Spleen (tissue), 11 donors: ENCODE results near the gene PAFAH1B1. TPM values are rescaled to one million over a fixed set of nuclear protein-coding genes. Genes with fewer than 3 reads are reported as not detected.

ENCODE experiments used
- DNase-seq: peaks from one replicate; pipeline ENCODE4 v3.0.0-alpha.2; 2020
- H3K27ac ChIP-seq, 8 donors: fragments of 200-600 bp; sonication (generic) in 7 of 8; 1 replicate in 4 of 8; 2 replicates in 4 of 8; pipeline versions ENCODE4 v1.5.0 to v1.8.0; 2016 to 2021; ENCODE audit warnings: inconsistent platforms in 4 of 8, mild to moderate bottlenecking in 4 of 8, moderate library complexity in 1 of 8
- H3K27me3 ChIP-seq, 7 donors: fragments of 200-600 bp; sonication (generic) in 6 of 7; replicated peaks in 1 of 7; 1 replicate in 4 of 7; 2 replicates in 3 of 7; pipeline versions ENCODE4 v1.5.0 to v1.8.0; 2016 to 2021; ENCODE audit warnings: inconsistent platforms in 3 of 7, mild to moderate bottlenecking in 1 of 7
- H3K36me3 ChIP-seq, 6 donors: fragments of 200-600 bp; sonication (generic) in 5 of 6; 1 replicate in 4 of 6; 2 replicates in 2 of 6; pipeline versions ENCODE4 v1.5.0 to v1.8.0; 2016 to 2021; ENCODE audit warnings: inconsistent platforms in 2 of 6
- H3K4me1 ChIP-seq, 6 donors: fragments of 200-600 bp; sonication (generic) in 5 of 6; 1 replicate in 3 of 6; 2 replicates in 3 of 6; pipeline versions ENCODE4 v1.5.0 to v1.8.0; 2016 to 2021; ENCODE audit warnings: inconsistent platforms in 3 of 6
- H3K4me3 ChIP-seq, 8 donors: fragments of 200-600 bp; sonication (generic) in 7 of 8; 1 replicate in 4 of 8; 2 replicates in 4 of 8; pipeline versions ENCODE4 v1.5.0 to v1.8.0; 2016 to 2021; ENCODE audit warnings: inconsistent platforms in 4 of 8, mild to moderate bottlenecking in 4 of 8, moderate library complexity in 2 of 8
- H3K9me3 ChIP-seq, 8 donors: fragments of 200-600 bp; sonication (generic) in 7 of 8; 1 replicate in 4 of 8; 2 replicates in 4 of 8; pipeline versions ENCODE4 v1.5.0 to v1.8.0; 2016 to 2021; ENCODE audit warnings: inconsistent platforms in 4 of 8
- CTCF ChIP-seq, 11 experiments: fragments of 200-600 bp in 7 of 11; fragments of 450-650 bp in 4 of 11; sonication (generic) in 4 of 11; IDR thresholded peaks in 8 of 11; conservative IDR thresholded peaks in 3 of 11; 1 replicate in 7 of 11; 2 replicates in 4 of 11; pipeline versions ENCODE4 v1.4.0 to v1.8.0; 2016 to 2021; ENCODE audit warnings: antibody characterized with exemption in 11 of 11, inconsistent platforms in 4 of 11, mild to moderate bottlenecking in 1 of 11
- POLR2A ChIP-seq, 3 donors: fragments of 450-650 bp; IDR thresholded peaks; one replicate each; pipeline ENCODE4 v1.5.1; 2017; ENCODE audit warnings: antibody characterized with exemption in 3 of 3, mild to moderate bottlenecking in 1 of 3
- POLR2AphosphoS5 ChIP-seq, 3 donors: sonication (generic); formaldehyde crosslinking; IDR thresholded peaks; one replicate each; pipeline ENCODE4 v1.5.1; 2017; ENCODE audit warnings: antibody characterized with exemption in 3 of 3
- WGBS, 5 donors: extraction: QIAGEN DNeasy Blood & Tissue Kit in 3 of 5; methylation state at CpG; one replicate each; pipeline versions ENCODE4 v1.1.5 to v1.1.7; 2013 to 2018; 5-methylcytosine and 5-hydroxymethylcytosine counted together
- intact Hi-C: fragments of 100-400 bp; cut with DNase I; formaldehyde crosslinking; loops from one replicate; pipeline ENCODE4 v1.15.0; 2023; ENCODE audit warnings: low total_unique reads
- polyA plus RNA-seq, 3 donors: library from polyadenylated mRNA; stranded (reverse); fragments of 200-250 nt; gene quantifications; one replicate each; pipeline ENCODE4 v1.2.1, GENCODE V29; 2013
- total RNA-seq, 7 donors: library from RNA; depleted of rRNA in 3 of 7; stranded (reverse); fragments of >200 nt in 3 of 7; fragmentation: NEBNext Ultra II Directional in 4 of 7; extraction: Animal tissue kit (Norgen Biotek cat#: 25700) in 4 of 7; gene quantifications; one replicate each; pipeline versions ENCODE4 v1.1.0 to v1.2.1, GENCODE V29; 2016 to 2021
- donor health status: healthy with polysubstance abuse.
- donor health status: DM: no; HTN: no; CAD: no; lungs with moderate emphysema.
- donor health status: DM: no; HTN: no; CAD: no.
- donor health status: Bipolar disorder and iron deficiency.
- donor health status: healthy.
- donor health status: DM: no; HTN: no; CAD: no.
- donor health status: DM: yes; HTN: yes; CAD: no.

Gene PAFAH1B1
- total and polyA plus RNA-seq, 10 donors = 20.8 to 175 (median 104) TPM

GRCh38 chr17:2705263-2705662, 111.8 kb downstream of the PAFAH1B1 start:
- Histone ChIP-seq H3K4me3 (no peak overlapping the region), H3K9me3 (no peaks in the 10 kb centered on the region), H3K27ac (no peak overlapping the region), H3K27me3 (no peaks in the 10 kb centered on the region), H3K4me1 (peaks cover 25 to 53% (median 33%) of the 10 kb centered on the region in 6 donors), H3K36me3 (peaks cover 0 to 47% (median 42%) of the 10 kb centered on the region in 6 donors)
- DNase-seq = peak; percentile 57
- TF ChIP-seq POLR2AphosphoS5 (IDR thresholded peaks at IDR 0.05) = no peak
- no peak for TF ChIP-seq CTCF (IDR thresholded peaks at IDR 0.05 in 8 of 11, conservative IDR thresholded peaks at IDR 0.05 in 3 of 11)
- TF ChIP-seq POLR2A (IDR thresholded peaks at IDR 0.05) = no peak
- intact Hi-C loops = no loop called here
- WGBS, 5 donors = 80 to 90% (median 85%) methylated on average over 7 of the region's 7 CpGs

GRCh38 chr17:2705888-2706795, 112.7 kb downstream of the PAFAH1B1 start:
- Histone ChIP-seq H3K4me1 (peaks cover 31 to 62% (median 40%) of the 10 kb centered on the region in 6 donors), H3K4me3 (no peak overlapping the region), H3K9me3 (no peaks in the 10 kb centered on the region), H3K27ac (no peak overlapping the region), H3K27me3 (no peaks in the 10 kb centered on the region), H3K36me3 (peaks cover 0 to 38% (median 33%) of the 10 kb centered on the region in 6 donors)
- intact Hi-C loops = no loop called here
- no peak for TF ChIP-seq POLR2AphosphoS5 (IDR thresholded peaks at IDR 0.05)
- TF ChIP-seq POLR2A (IDR thresholded peaks at IDR 0.05) = no peak
- no peak for TF ChIP-seq CTCF (IDR thresholded peaks at IDR 0.05 in 8 of 11, conservative IDR thresholded peaks at IDR 0.05 in 3 of 11)
- 89 to 95% (median 90%) methylated on average over 22 to 25 of the region's 25 CpGs for WGBS, 5 donors
- DNase-seq = peak; percentile 74

GRCh38 chr17:2706911-2707510, 113.6 kb downstream of the PAFAH1B1 start:
- WGBS, 5 donors = 74 to 85% (median 80%) methylated on average over 14 to 20 of the region's 21 CpGs
- Histone ChIP-seq H3K27ac (no peak overlapping the region), H3K27me3 (no peaks in the 10 kb centered on the region), H3K4me1 (peaks cover 31 to 65% (median 44%) of the 10 kb centered on the region in 6 donors), H3K9me3 (no peaks in the 10 kb centered on the region), H3K4me3 (no peak overlapping the region), H3K36me3 (peaks cover 0 to 29% (median 24%) of the 10 kb centered on the region in 6 donors)
- TF ChIP-seq POLR2A (IDR thresholded peaks at IDR 0.05) (no peak), POLR2AphosphoS5 (IDR thresholded peaks at IDR 0.05) (no peak), CTCF (IDR thresholded peaks at IDR 0.05 in 8 of 11, conservative IDR thresholded peaks at IDR 0.05 in 3 of 11) (no peak)
- intact Hi-C loops = no loop called here
- peak; percentile 69 for DNase-seq
